Measurements from ENCODE around the gene ANKRD61.

GRCh38 chr7:6071406-6071805 is 40.2 kb downstream of the ANKRD61 start:
- no peak for TF ChIP-seq CTCF (conservative IDR thresholded peaks at IDR 0.05; ENCODE audit: low read depth, low read length)
- TF ChIP-seq EZH2 (IDR thresholded peaks at IDR 0.05; ENCODE audit: low read length, unreplicated experiment) = no peak

Measured in PC-3 (cell line).